PC-9 (cell line): ENCODE data around the gene OBSCN. TPM values are rescaled to one million over a fixed set of nuclear protein-coding genes. Genes with fewer than 3 reads are reported as not detected.

ENCODE experiments used
- BruUV-seq: library from RNA; stranded (reverse); fragments of 400-500 nt; replicated peaks from 2 replicates; lab custom pipeline; 2021; lab: Mats Ljungman, UMichigan
- CTCF ChIA-PET: fragments of 300-600 bp; sonication (Branson Sonifier 250); formaldehyde crosslinking; loops from one replicate; lab custom pipeline; 2022; ENCODE audit warnings: antibody characterized with exemption; lab: Charles Lee
- POLR2A ChIA-PET: fragments of 300-600 bp; sonication (Branson Sonifier 250); formaldehyde crosslinking; loops from one replicate; lab custom pipeline; 2022; ENCODE audit warnings: antibody characterized with exemption; ENCODE audit not compliant: unreplicated experiment; lab: Charles Lee
- DNase-seq, 2 experiments: peaks; one replicate each; pipeline versions ENCODE4 v3.0.0 to v3.0.0-alpha.2; 2015 to 2022; ENCODE audit warnings: mixed read lengths in 1 of 2
- H2AFZ ChIP-seq: fragments of 200-600 bp; sonication (generic); 2 replicates; pipeline ENCODE4 v1.8.1; 2017; ENCODE audit warnings: antibody characterized with exemption
- H3F3A ChIP-seq: fragments of 200-600 bp; sonication (generic); 2 replicates; pipeline ENCODE4 v1.8.1; 2017; ENCODE audit warnings: antibody characterized with exemption, mild to moderate bottlenecking, low read depth; ENCODE audit not compliant: insufficient read depth
- H3K27ac ChIP-seq: fragments of 200-600 bp; sonication (generic); 2 replicates; pipeline ENCODE4 v1.6.1; 2016; ENCODE audit warnings: mixed run types
- H3K27me3 ChIP-seq: fragments of 200-600 bp; sonication (generic); 2 replicates; pipeline ENCODE4 v1.6.1; 2016; ENCODE audit warnings: low read depth, mixed run types; ENCODE audit not compliant: insufficient read depth
- H3K36me3 ChIP-seq: fragments of 200-600 bp; sonication (generic); 2 replicates; pipeline ENCODE4 v1.6.1; 2016; ENCODE audit warnings: low read depth, mixed run types
- H3K4me1 ChIP-seq: fragments of 200-600 bp; sonication (generic); replicated peaks from 2 replicates; pipeline ENCODE4 v1.6.1; 2016; ENCODE audit warnings: mixed run types; ENCODE audit not compliant: insufficient read depth
- H3K4me2 ChIP-seq: fragments of 200-600 bp; sonication (generic); 2 replicates; pipeline ENCODE4 v1.6.1; 2017; ENCODE audit warnings: mixed run types
- H3K4me3 ChIP-seq: fragments of 200-600 bp; sonication (generic); 2 replicates; pipeline ENCODE4 v1.6.1; 2016; ENCODE audit warnings: mixed run types
- H3K79me2 ChIP-seq: fragments of 200-600 bp; sonication (generic); 2 replicates; pipeline ENCODE4 v1.6.1; 2017; ENCODE audit warnings: low read depth, mixed run types
- H3K9me2 ChIP-seq: fragments of 200-600 bp; sonication (generic); 2 replicates; pipeline ENCODE4 v1.8.1; 2017; ENCODE audit warnings: mild to moderate bottlenecking; ENCODE audit not compliant: insufficient read depth
- H3K9me3 ChIP-seq: fragments of 200-600 bp; sonication (generic); 2 replicates; pipeline ENCODE4 v1.8.1; 2016; ENCODE audit warnings: low read depth; ENCODE audit not compliant: insufficient read depth
- H4K20me1 ChIP-seq: fragments of 200-600 bp; sonication (generic); 2 replicates; pipeline ENCODE4 v1.8.1; 2017; ENCODE audit not compliant: insufficient read depth
- CTCF ChIP-seq: fragments of 200-600 bp; sonication (generic); conservative IDR thresholded peaks from 2 replicates; pipeline ENCODE4 v1.6.1; 2017; ENCODE audit warnings: mixed run types, antibody characterized with exemption, mild to moderate bottlenecking, moderate library complexity
- EZH2 ChIP-seq: fragments of 200-600 bp; sonication (generic); IDR thresholded peaks from 2 replicates; pipeline ENCODE4 v1.8.0; 2017; ENCODE audit warnings: antibody characterized with exemption, low read depth
- intact Hi-C: fragments of 100-400 bp; cut with micrococcal nuclease; formaldehyde crosslinking; loops from one replicate; pipeline ENCODE4 v1.10.0; 2022; ENCODE audit not compliant: unreplicated experiment
- total RNA-seq: library from RNA; stranded (reverse); gene quantifications from 2 replicates; pipeline ENCODE4 v1.2.3, GENCODE V29; 2021

OBSCN gene
- total RNA-seq, 1 experiment from 2014 or later: 62.9 TPM

DNA sequence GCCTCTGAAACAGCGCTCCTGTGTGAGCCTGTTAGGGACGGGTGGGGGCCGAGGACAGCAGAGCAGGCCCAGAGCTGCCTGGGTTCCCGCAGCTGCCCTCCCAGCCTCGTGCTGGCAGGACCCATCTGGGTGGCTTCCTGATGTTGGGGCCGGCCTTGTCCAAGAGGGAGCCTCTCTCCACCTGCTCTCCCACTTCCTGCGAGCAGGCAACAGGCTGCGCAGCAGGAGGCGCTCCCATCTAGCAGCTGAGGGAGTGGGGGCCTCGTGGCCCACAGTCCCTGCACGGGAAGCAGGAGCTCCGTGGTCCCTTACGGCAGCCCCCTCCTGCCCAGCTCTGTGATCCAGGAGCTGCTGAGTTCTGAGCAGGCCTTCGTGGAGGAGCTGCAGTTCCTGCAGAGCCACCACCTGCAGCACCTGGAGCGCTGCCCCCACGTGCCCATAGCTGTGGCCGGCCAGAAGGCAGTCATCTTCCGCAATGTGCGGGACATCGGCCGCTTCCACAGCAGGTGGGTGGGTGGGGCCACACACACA lies 130.7 kb downstream of the OBSCN start:
- Histone ChIP-seq H3K9me3 (peaks cover under 1% of the 10 kb centered on the region; the same call in 1 of the 2 replicates), H3K36me3 (no peaks in the 10 kb centered on the region), H3K79me2 (no peaks in the 10 kb centered on the region), H3K4me1 (no peaks in the 10 kb centered on the region), H3K9me2 (no peaks in the 10 kb centered on the region), H3K4me3 (no peak overlapping the region), H2AFZ (no peak overlapping the region), H4K20me1 (no peaks in the 10 kb centered on the region), H3K27ac (no peak overlapping the region), H3K4me2 (no peak overlapping the region), H3F3A (0 out of 2 replicates have a peak, but pooled peaks cover 2% of the 10 kb centered on the region), H3K27me3 (no peaks in the 10 kb centered on the region)
- TF ChIP-seq EZH2 (no peak), CTCF (no peak)
- CTCF ChIA-PET: no interaction called here
- intact Hi-C loops: no loop called here
- BruUV-seq: no TSS peak
- no peak for DNase-seq
- POLR2A ChIA-PET: no interaction called here

GRCh38 chr1:228339059-228339704 lies 131.3 kb downstream of the OBSCN start:
- POLR2A ChIA-PET: no interaction called here
- Histone ChIP-seq H3F3A (0 out of 2 replicates have a peak, but pooled peaks cover 8% of the 10 kb centered on the region), H3K27ac (no peak overlapping the region), H3K9me3 (peaks cover 7% of the 10 kb centered on the region), H3K4me2 (no peak overlapping the region), H3K27me3 (no peaks in the 10 kb centered on the region), H3K4me1 (no peaks in the 10 kb centered on the region), H3K9me2 (no peaks in the 10 kb centered on the region), H2AFZ (no peak overlapping the region), H3K4me3 (no peak overlapping the region), H3K36me3 (no peaks in the 10 kb centered on the region), H3K79me2 (no peaks in the 10 kb centered on the region), H4K20me1 (no peaks in the 10 kb centered on the region)
- CTCF ChIA-PET: no interaction called here
- BruUV-seq: no TSS peak
- TF ChIP-seq EZH2: no peak
- TF ChIP-seq CTCF: no peak
- DNase-seq: no peak
- intact Hi-C loops: no loop called here

- CTCF ChIA-PET: no interaction called here
- no peaks in the 10 kb centered on the region for H3K27me3 ChIP-seq
- H3K9me2 ChIP-seq: no peaks in the 10 kb centered on the region
- no TSS peak for BruUV-seq
- no peaks in the 10 kb centered on the region for H3K79me2 ChIP-seq
- no peak for DNase-seq
- H4K20me1 ChIP-seq: no peaks in the 10 kb centered on the region
- no peak overlapping the region for H3K4me2 ChIP-seq
- H3K4me3 ChIP-seq: no peak overlapping the region
- H2AFZ ChIP-seq: no peak overlapping the region
- POLR2A ChIA-PET: no interaction called here
- 0 out of 2 replicates have a peak, but pooled peaks cover 10% of the 10 kb centered on the region for H3F3A ChIP-seq
- no peak overlapping the region for H3K27ac ChIP-seq
- H3K4me1 ChIP-seq: no peaks in the 10 kb centered on the region
- no peaks in the 10 kb centered on the region for H3K36me3 ChIP-seq
- intact Hi-C loops: no loop called here
- no peak for TF ChIP-seq CTCF
- TF ChIP-seq EZH2: no peak
- H3K9me3 ChIP-seq: peaks cover 12% of the 10 kb centered on the region
These were observed 132.2 kb downstream of the OBSCN start for GRCh38 chr1:228339766-228340685.
